DND-41 (cell line): ENCODE data around the gene SLC6A19.
A peak's percentile ranks its signal among the peaks of the same experiment; 100 is the strongest.

Source experiments
- CTCF ChIP-seq: IDR thresholded peaks from 2 replicates; pipeline ENCODE4 v1.5.1; 2012; ENCODE audit warnings: borderline replicate concordance, low read length, moderate library complexity, mild to moderate bottlenecking; ENCODE audit not compliant: poor library complexity, severe bottlenecking; ENCODE audit errors: extremely low read depth
- EZH2 ChIP-seq: IDR thresholded peaks from 3 replicates; pipeline ENCODE4 v1.6.1; 2012; ENCODE audit warnings: borderline replicate concordance, low read depth, mild to moderate bottlenecking, moderate library complexity, low read length, inconsistent platforms; ENCODE audit not compliant: severe bottlenecking

DNA sequence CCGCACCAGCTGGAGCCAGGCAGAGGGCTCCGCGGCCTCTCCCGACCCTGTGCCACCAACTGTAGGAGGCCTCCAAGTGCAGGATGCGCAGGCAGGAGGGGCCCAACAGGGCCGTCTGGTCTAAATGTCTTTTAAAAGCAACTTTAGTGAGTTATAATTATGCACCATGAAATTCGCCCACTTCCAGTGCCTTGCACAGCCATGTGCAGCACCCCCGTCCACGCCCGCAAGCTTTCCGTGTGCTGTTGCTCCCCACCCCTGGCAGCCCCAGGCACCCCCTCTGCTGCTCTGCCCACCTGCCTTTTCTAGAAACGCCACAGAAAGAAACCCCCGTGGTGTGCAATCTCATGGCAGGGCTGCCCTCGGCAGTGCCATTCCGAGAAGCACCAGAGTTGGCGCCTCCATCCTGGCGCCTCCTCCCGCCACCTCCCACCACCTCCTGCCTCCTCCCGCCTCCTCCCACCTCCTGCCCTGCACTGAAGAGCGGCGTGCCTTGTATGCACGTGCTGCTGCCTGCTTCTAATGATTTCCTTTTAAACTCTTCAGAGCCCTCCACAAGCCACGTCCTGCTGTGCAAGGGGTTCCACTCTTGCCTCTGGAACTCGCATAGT, 16.3 kb downstream of the SLC6A19 start:
- peak; percentile 47 for TF ChIP-seq CTCF
- TF ChIP-seq EZH2, result no peak
